Endothelial cell of umbilical vein (primary cell): Measurements from ENCODE around the gene MDGA2.

Experiments used
- EZH2 ChIP-seq: IDR thresholded peaks from 2 replicates; pipeline ENCODE4 v1.6.1; 2012; ENCODE audit warnings: borderline replicate concordance, low read depth, mild to moderate bottlenecking, moderate library complexity, low read length, inconsistent platforms; ENCODE audit not compliant: severe bottlenecking
- MYC ChIP-seq: IDR thresholded peaks from one replicate; pipeline ENCODE4 v1.6.1; 2011; ENCODE audit warnings: mild to moderate bottlenecking, low read depth, low read length
- POLR2A ChIP-seq: IDR thresholded peaks from 2 replicates; pipeline ENCODE4 v1.6.1; 2012; ENCODE audit warnings: low read depth, mild to moderate bottlenecking, control low read depth, low read length
- POLR2AphosphoS5 ChIP-seq: IDR thresholded peaks from 2 replicates; pipeline ENCODE4 v1.6.1; 2012; ENCODE audit warnings: low read depth, mild to moderate bottlenecking, control low read depth, low read length, moderate library complexity; ENCODE audit not compliant: insufficient read depth
- TF ChIP-seq, protein P1 (sequence below), 2 donors: IDR thresholded peaks; 1 replicate in 1 of 2; 2 replicates in 1 of 2; pipeline ENCODE4 v1.5.1; 2011; ENCODE audit warnings: low read length in 2 of 2, mild to moderate bottlenecking in 2 of 2, moderate library complexity in 2 of 2, control low read depth in 1 of 2, inconsistent platforms in 1 of 2, low read depth in 1 of 2; ENCODE audit not compliant: insufficient read depth in 1 of 2; ENCODE audit errors: extremely low read depth in 1 of 2
- TF ChIP-seq, protein P2 (sequence below): IDR thresholded peaks from 2 replicates; pipeline ENCODE4 v1.6.1; 2011; ENCODE audit not compliant: insufficient read depth, insufficient read length

DNA sequence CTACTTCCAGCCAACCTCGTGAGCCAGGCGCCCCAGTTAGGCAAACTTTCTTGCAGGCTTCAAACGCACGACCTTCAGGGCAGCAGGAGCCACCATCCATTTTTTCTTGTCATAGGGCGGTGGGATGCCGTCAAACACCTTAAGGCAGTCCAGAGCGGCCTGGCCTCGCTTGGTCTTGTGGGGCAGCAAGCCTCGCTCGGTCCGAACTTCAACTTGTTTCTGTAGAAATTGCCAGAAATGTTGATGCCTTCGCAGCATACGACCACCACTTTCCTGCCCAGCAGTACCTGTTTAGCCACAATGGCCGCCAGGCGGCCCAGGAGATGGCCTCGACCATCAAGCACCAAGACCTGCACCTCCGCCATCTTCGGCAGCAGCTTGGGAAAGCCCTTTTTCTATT, 474.7 kb downstream of the MDGA2 start:
- TF ChIP-seq, protein P1, sequence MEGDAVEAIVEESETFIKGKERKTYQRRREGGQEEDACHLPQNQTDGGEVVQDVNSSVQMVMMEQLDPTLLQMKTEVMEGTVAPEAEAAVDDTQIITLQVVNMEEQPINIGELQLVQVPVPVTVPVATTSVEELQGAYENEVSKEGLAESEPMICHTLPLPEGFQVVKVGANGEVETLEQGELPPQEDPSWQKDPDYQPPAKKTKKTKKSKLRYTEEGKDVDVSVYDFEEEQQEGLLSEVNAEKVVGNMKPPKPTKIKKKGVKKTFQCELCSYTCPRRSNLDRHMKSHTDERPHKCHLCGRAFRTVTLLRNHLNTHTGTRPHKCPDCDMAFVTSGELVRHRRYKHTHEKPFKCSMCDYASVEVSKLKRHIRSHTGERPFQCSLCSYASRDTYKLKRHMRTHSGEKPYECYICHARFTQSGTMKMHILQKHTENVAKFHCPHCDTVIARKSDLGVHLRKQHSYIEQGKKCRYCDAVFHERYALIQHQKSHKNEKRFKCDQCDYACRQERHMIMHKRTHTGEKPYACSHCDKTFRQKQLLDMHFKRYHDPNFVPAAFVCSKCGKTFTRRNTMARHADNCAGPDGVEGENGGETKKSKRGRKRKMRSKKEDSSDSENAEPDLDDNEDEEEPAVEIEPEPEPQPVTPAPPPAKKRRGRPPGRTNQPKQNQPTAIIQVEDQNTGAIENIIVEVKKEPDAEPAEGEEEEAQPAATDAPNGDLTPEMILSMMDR (IDR thresholded peaks at IDR 0.05; ENCODE audit: extremely low read depth in 1 of 2, insufficient read depth in 1 of 2, low read depth in 1 of 2, low read length in 2 of 2) = no peak
- TF ChIP-seq MYC (no peak), POLR2AphosphoS5 (no peak), EZH2 (no peak), POLR2A (no peak)
- TF ChIP-seq, protein P2, sequence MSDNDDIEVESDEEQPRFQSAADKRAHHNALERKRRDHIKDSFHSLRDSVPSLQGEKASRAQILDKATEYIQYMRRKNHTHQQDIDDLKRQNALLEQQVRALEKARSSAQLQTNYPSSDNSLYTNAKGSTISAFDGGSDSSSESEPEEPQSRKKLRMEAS = no peak
